Activated CD4-positive, CD25-positive, alpha-beta regulatory T cell treated with anti-CD3 and anti-CD28 coated beads, Interleukin-2, amount 50 U/mL, for 16 hours (primary cell): Measurements from ENCODE around the gene PNPLA2.

Experiments
- DNase-seq: peaks from one replicate; pipeline ENCODE4 v3.0.0-alpha.2; 2020; ENCODE audit warnings: low read depth, low spot score

PNPLA2 gene, protein sequence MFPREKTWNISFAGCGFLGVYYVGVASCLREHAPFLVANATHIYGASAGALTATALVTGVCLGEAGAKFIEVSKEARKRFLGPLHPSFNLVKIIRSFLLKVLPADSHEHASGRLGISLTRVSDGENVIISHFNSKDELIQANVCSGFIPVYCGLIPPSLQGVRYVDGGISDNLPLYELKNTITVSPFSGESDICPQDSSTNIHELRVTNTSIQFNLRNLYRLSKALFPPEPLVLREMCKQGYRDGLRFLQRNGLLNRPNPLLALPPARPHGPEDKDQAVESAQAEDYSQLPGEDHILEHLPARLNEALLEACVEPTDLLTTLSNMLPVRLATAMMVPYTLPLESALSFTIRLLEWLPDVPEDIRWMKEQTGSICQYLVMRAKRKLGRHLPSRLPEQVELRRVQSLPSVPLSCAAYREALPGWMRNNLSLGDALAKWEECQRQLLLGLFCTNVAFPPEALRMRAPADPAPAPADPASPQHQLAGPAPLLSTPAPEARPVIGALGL

GRCh38 chr11:818396-819128, at the start of gene PNPLA2:
Gene PNPLA2, plus strand, starts transcription at chr11:818914. Its CDS starts 805 bp downstream, at chr11:819719.
- DNase-seq, result no peak

DNA sequence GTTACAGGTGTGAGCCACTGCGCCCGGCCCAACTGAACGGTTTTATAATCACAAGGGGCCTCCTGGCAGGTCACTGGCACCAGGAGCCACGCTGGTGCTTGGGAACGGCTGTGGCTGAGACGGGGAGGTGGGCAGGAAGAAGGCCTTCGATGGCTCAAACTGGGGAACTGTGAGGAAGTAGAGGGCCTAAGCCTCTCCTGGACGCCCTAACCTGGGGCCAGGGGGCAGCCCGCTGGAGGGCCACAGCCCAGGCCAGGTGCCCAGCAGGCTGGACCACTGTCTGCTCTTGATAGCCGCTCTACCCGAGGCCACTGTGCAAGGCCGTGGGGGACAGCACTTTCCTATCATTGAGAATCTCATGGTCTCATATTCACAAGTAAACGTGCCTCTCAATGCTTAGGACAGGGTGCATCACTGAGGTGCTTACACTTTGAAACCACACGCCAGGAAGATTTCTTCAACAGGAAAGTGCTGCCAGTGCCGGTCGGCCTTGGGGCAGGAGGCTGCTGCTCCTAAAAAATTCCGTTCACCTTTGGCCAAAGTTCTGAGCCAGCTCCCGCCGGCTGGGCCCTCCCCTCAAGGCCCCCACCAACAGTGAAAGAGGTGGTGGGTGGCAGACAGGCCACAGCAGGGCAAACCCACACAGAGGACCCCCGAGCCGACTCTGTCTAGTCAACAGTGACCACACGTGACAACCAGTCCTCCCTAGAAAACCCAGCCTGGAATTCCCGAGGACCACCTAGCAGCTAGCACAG, 48.6 kb upstream of the PNPLA2 start:
- no peak for DNase-seq

- DNase-seq, result no peak
Observed at GRCh38 chr11:770642-771616, 47.8 kb upstream of the PNPLA2 start.

GRCh38 chr11:771617-772204, 47.0 kb upstream of the PNPLA2 start:
- DNase-seq, result no peak

DNA sequence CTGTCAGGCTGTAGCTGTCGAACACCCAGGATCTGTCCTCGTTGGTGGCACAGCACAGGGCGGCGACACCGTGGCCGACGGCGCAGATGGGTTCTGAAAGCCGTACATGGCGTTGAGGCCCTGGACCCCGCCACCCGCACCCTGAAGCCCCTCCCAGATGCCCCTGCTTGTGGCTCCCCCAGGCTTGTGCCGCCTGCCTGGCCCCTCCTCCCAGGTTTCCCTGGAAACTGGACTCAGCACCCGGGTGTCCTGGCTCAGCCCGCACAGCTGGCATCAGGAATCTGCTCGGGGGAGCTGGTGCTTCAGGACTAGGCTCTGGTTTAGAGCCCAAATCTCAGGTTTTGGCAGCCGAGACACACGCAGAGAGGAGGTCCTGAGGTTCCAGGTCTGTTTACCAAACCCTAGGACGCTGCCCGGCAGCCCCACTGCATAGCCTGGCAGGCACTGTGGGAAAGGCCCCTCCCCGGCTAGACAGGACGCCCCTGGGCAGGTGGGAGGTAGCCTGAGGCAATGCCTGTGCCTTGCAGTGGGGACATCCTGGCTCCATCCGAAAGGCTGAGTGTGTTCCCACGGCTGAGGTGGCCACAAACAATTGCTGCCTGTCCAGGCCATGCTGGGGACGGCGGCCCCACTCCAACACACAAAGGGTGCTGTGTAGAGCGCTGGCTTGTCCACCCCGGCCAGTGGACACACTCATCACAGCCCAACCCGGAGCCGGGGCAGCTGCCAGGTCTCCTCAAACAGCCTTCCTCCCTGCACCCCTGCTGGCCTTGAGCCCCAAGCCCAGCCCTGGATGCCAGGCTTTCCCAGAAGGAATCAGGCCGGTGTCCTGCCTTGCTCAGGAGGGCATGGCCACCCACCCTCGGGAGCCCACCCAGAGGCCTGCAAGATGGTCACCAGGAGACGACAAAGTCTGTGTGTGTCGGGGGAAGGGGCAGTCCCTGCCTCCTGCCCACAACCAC, 46.0 kb upstream of the PNPLA2 start:
- DNase-seq, result no peak

DNA sequence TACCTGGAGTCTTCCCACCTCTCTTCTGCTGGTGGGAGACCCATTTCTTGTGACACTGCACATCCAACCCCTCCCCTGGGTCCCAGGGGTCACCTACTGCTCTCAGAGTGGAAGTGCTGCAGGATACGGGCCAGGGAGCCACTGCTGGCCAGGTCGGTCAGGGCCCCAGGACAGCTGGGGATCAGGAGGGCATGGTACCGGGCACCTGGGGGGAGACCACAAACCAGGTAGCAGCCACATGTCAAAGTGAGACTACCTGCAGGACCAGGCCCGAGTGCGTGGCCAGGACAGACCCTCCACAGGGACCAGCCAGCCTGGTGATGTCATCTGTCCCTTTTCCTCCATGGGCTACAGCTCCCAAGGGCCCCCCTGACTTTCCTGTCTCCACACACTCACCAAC, 45.3 kb upstream of the PNPLA2 start:
- no peak for DNase-seq

DNA sequence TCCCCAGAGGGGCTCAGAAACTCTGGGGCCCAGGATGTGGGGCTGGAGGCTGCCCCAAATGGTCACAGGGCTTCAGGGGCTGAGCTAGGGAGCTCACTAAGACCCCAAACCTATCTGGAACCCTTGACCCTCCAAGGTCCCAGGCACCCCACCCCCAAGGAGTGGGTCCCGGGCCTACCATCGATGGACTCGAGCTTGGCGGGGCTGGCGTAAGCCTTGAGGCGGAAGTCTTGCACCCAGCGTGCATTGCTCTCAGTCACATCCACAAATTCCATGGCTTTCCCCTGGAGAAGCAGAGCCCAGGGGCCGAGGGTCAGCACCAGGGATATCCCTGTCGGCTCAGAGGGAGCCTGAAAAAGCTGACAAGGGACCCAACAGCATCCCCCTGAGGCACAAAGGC, 44.9 kb upstream of the PNPLA2 start:
- DNase-seq, result no peak

- no peak for DNase-seq
Observed at GRCh38 chr11:774873-775592, 43.7 kb upstream of the PNPLA2 start.

DNA sequence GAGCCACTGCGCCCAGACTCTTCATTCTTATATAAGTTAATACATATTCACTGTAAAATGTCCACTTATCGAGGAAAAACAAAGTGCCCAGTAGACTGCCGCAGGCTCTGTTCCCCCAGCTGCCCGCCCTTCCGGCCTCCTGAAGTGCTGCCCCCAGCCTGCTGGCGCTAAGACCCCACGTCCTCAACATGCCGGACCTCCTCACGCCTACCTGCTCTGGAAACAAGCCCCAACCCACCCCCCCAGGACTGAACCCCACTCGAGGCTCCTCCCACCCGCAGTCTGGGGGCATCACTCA, 42.5 kb upstream of the PNPLA2 start:
- no peak for DNase-seq

DNA sequence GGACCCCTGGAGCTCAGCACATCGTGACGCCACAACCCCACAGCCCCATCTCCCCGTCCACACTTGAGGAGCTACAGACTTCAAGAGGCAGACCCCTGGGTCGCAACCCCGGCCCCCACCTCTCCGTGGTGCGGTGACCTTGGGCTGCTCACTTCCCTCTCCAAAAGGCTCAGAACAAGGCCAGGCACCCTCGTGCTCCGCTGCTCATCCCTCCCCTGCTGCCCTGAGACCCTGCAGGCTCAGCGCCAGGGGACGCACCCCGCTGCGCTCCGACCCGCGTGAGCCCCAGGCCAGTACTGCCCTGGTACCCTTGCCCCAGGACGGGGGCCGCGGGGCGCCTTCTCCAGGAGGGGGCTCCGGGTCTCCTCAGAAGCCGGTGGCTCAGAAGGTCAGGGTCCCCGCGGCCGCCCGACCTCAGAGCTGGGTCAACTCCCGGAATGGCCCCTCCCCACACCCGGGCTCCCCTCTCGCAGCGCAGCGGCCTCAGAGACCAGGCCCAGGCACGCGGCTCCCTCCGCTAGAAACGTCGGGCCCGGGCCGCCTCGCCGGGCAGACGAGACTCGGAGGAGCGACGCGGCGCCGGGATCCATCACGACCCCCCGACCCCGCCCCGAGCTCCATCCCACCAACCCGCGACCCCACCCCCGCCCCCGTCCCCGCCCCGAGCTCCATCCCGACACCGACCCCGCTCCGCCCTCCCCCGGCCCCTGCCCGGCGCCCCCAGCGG, 42.0 kb upstream of the PNPLA2 start:
- DNase-seq, result no peak

DNA sequence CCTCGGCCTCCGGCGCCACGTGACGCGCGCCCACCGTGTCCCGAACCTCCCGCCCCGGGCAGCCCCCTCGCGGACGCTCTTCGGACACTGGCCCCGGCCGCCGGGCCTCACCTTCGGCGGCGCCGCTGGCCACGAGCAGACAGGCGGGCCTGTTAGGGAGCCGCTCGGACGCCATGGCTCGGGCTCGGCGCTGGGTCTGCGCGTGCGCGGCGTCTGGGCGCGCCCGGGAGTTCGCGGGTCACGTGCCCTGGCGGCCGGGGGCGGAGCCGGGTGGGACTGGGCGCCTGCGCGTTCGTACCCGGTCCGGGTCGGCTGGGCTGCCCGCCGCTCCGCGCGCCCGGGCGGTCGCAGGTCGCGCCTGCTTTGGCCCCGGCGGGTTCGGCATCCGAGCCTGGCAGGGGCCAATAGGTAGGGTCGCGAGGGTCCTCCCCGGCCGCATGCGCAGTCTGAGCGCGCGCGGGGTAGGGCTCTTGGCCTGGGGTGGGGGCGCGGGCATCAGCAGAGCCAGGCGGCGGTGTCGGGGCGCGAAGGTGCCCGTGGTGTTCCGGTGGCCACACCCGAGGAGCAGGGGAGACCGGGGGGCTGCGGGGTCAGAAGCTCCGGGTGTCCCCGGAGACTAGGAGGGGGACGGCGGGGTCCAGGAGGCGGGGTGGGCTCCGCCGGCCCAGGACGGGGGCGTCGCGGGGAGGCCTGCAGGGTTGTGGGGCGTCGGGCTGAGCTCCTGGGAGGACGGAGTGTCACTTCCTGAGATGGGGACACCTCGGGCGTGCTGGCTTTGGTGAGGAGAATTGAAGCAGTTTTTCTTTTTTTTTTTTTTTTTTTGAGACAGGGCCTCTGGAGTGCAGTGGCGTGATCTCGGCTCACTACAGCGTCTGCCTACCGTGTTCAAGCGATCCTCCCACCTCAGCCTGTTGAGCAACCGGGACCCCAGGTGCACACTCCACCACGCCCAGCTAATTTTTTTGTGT, 41.1 kb upstream of the PNPLA2 start, which contains the start of gene GATD1:
GATD1 (minus strand) TSS at position 200 of the 968 bp plus-strand sequence; CDS start at position 175, 25 bp downstream.
- DNase-seq, result peak; percentile 89

DNA sequence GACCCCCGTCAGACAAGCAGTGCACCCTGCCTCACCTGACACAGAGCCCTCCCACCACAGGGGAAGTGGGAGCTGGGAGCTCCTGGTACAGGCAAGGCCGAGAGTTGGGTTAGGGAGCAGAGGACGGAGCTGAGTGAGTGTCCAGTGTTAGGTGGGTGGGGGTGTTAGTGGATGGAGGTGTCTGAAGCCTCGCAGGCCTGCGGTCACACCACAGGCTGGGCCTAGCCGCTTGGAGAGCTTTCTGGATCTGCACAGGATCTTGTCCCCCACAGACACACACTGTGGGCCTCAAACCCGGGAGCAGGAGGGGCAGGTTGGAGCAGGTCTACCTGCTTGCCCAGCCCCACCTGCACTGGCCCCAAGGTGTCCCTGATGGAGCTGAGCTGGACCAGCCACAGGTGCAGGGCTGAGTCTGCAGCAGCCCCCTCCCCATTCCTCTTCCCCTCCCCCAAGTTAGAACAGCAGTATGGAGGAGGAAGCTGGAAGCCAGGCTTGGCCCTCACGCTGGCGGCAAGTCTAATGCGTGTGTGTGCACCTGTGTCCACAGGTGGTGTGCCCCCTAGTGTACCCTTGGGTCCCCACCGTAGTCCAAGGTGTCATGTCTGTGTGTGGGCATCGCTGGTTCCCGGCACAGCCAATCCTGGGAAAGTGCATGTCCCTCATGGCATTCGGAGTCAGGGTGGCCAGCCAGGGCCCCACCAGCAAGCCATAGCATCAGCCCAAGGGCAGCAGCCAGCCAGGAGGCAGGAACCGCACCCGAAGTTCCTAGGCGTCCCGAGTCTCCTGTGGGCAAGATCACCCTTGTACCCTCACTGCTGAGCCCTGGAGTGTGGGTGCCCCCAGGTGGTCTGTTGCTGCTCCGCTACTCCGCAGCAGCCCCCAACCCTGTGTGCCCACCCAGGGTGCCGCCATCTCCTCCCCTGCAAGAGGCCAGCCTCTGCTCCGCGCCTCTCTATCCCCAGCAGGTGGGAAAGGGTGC, 39.4 kb upstream of the PNPLA2 start:
- no peak for DNase-seq

DNA sequence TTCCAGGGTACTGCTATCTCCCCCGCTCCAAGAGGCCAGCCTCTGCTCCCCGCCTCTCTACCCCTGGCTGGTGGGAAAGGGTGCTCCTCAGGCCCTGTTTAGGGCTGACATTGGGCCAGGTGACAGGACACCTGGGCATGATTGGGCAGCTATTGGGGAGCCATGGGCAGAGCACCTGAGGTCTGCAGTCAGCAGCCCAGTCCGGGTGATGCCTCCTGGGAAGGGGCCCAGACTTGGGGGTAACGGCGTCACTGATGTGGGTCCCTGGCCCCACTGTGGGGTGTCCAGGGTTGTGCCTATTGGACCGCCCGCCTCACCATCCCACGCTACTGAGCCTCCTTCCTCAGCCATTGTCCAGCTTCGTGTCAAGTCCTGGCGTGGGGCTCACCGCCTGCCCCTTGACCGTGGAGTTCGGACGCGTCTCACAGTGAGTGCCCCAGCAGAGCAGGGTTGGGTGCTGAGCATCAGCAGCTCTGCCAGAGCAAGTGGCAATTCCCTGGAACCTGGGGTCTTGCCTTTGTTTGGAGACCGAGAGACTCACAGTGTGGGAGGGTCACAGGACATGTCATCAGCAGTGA, 38.7 kb upstream of the PNPLA2 start:
- DNase-seq, result no peak

DNA sequence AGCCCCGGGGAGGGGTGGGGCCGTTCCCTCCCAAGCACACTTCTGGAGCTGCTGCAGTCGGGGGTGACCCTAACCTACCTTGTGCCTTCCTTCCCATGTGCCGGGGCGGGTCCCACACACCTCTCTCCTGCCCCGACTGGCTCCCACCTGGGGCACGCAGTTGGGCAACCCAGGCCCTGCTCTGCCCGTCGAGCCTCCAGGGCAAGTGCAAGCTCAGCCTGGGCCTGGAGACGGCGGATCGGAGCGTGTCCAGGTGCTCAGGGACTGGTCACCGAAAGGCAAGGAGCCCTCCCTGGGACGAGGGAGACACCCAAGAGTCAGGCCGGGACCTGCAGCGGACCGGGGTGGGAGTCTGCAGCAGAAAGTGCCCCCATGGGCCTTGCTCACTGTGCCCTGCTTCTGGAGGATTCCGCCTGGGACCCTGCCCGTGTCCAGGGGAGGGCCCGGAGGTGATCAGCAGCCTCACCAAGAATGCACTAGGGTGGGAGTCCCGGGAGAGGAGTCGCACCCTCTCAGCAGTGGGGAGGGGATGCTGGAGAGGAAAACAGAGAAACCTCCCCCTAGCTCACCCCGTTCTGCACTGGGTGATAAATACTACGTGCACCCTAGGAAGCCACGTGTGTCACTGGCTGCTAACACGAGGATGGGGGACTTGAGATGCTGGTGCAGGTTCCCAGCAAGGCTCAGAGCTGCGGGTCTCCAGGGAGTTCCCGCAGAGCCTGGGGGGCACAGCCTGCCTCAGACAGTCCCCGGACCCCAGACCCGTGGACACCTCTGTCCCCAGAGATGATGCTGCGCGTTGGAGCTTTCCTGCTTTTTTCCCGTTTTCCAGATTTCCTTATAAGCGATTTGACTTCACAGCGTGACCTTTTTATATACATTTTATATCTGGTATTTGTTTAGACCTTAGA, 36.2 kb upstream of the PNPLA2 start:
- no peak for DNase-seq
